ENCODE results near the gene CHST13.

Gene CHST13

DNA sequence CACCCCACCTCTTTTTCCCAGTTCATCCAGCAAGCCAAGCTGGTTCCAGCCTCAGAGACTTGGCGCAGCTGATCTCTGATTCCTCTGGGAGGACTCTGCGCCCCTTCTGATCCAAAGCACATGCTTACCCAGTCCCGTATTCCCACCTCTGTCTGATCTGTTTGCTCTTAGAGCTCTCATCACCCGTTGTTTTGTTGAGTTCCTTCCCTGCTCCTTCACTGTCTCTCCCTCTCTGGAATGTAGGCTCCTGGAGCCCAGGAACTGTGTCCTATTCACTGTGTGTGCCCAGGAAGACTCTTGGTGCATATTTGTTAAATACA lies 46.9 kb upstream of the CHST13 start:
- TF ChIP-seq FOXP2 (optimal IDR thresholded peaks at IDR 0.05; ENCODE audit: borderline replicate concordance, extremely low read depth, extremely low read length, insufficient read depth) (no peak), REST (IDR thresholded peaks at IDR 0.05; ENCODE audit: insufficient read depth in 1 of 2, low read depth in 2 of 2, low read length in 2 of 2) (no peak), POLR2AphosphoS5 (IDR thresholded peaks at IDR 0.05; ENCODE audit: low read depth, low read length) (no peak), TAF1 (IDR thresholded peaks at IDR 0.05; ENCODE audit: borderline replicate concordance, insufficient read depth, low read length) (no peak), SIN3A (IDR thresholded peaks at IDR 0.05; ENCODE audit: borderline replicate concordance, insufficient read depth, low read length) (no peak)

DNA sequence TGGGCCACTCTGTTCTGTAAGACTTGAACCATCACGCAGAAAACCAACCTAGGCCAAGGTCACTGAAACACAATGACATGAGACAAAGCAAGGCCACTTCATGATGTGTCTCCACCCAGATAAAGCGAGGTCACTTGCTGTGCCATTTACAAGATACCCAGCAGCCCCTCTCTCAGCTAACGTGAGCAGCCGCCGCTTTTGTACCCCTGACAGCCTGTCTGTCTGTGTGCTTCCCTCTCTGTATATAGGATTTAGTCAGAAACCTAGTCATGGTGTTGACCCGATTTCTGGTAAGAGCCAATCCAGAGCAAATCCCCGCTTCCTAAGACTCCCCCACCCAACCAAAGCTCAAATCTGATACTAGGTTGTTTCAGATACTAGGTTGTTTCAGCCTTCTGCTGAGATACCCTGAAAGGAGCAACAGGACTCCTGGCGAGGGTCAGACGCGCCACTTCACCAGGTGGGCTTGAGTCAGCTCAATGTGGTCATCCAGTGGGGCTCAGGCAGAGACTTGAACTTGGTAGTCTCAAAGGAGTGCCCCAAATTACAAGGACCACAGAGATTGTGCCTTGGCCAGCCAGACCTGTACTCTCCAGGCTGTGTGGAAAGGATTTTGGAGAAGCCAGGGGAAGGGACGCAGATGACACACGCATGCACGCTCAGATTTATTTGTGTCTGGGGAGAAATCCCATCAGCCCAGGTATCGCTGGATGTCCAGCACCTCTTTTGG lies 45.2 kb upstream of the CHST13 start:
- no peak for TF ChIP-seq SIN3A (IDR thresholded peaks at IDR 0.05; ENCODE audit: borderline replicate concordance, insufficient read depth, low read length)
- TF ChIP-seq FOXP2 (optimal IDR thresholded peaks at IDR 0.05; ENCODE audit: borderline replicate concordance, extremely low read depth, extremely low read length, insufficient read depth) = no peak
- no peak for TF ChIP-seq TAF1 (IDR thresholded peaks at IDR 0.05; ENCODE audit: borderline replicate concordance, insufficient read depth, low read length)
- no peak for TF ChIP-seq POLR2AphosphoS5 (IDR thresholded peaks at IDR 0.05; ENCODE audit: low read depth, low read length)
- no peak for TF ChIP-seq REST (IDR thresholded peaks at IDR 0.05; ENCODE audit: insufficient read depth in 1 of 2, low read depth in 2 of 2, low read length in 2 of 2)

DNA sequence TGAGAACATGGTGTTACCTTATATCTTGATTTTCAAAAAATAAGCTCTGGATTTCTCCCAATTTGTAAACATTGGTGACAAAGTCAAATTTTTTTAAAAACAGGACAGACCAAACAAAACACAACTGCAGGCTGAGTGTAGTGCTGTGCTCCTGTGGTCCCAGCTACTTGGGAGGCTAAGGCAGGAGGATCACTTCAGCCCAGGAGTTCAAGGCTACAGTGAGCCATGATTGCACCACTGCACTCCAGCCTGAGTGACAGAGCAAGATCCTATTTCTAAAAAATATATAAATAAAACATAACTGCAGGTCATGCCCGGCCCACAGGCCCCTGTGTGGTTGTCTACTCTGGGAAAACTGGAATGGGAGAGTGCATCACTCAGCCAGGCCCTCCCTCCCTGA lies 44.3 kb upstream of the CHST13 start:
- TF ChIP-seq TAF1 (IDR thresholded peaks at IDR 0.05; ENCODE audit: borderline replicate concordance, insufficient read depth, low read length) = no peak

- TF ChIP-seq POLR2AphosphoS5 (IDR thresholded peaks at IDR 0.05; ENCODE audit: low read depth, low read length) (no peak), FOXP2 (optimal IDR thresholded peaks at IDR 0.05; ENCODE audit: borderline replicate concordance, extremely low read depth, extremely low read length, insufficient read depth) (no peak)
Observed at GRCh38 chr3:126480206-126480605, 43.7 kb upstream of the CHST13 start.

- TF ChIP-seq POLR2AphosphoS5 (IDR thresholded peaks at IDR 0.05; ENCODE audit: low read depth, low read length) (no peak), REST (IDR thresholded peaks at IDR 0.05; ENCODE audit: insufficient read depth in 1 of 2, low read depth in 2 of 2, low read length in 2 of 2) (no peak), TAF1 (IDR thresholded peaks at IDR 0.05; ENCODE audit: borderline replicate concordance, insufficient read depth, low read length) (no peak)
Observed at GRCh38 chr3:126480861-126481260, 43.1 kb upstream of the CHST13 start.

DNA sequence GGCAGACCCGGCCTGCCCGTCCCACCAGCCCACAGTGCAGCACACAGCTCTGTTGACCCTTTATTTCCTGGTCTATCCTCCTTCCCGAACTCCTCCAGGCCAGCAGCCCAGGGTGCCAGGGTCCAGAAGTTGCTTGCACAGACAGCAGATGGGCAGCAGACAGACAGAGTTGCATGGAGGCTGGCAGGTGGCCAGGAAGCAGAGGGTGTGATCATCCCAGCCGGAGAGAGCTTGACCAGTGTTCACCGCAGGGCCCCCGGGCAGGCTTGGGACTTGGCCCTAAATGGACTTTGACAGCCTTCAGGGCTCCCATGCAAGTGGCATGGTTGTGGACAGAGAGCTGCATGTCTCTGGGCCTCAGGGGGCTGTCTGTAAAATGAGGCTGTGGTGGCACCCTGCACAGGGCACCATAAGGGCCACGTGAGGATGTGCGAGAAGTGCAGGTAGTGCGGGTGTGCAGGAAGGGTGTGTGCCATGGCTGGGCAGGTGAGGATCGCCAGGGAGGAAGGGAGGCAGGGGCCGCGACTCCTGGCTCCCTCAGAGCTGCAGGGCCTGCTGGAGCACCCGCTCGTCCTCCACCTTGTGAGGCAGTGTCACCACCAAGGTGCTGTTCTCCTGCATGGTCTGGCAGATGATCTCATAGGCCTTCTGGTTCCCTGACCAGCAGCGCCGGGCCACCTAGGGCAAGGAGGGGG lies 42.0 kb upstream of the CHST13 start:
- no peak for TF ChIP-seq SIN3A (IDR thresholded peaks at IDR 0.05; ENCODE audit: borderline replicate concordance, insufficient read depth, low read length)
- TF ChIP-seq POLR2AphosphoS5 (IDR thresholded peaks at IDR 0.05; ENCODE audit: low read depth, low read length) = no peak
- TF ChIP-seq REST (IDR thresholded peaks at IDR 0.05; ENCODE audit: insufficient read depth in 1 of 2, low read depth in 2 of 2, low read length in 2 of 2) = no peak
- no peak for TF ChIP-seq TAF1 (IDR thresholded peaks at IDR 0.05; ENCODE audit: borderline replicate concordance, insufficient read depth, low read length)
- TF ChIP-seq FOXP2 (optimal IDR thresholded peaks at IDR 0.05; ENCODE audit: borderline replicate concordance, extremely low read depth, extremely low read length, insufficient read depth) = no peak
